Measurements from ENCODE around the gene SRSF4. TPM values are rescaled to one million over a fixed set of nuclear protein-coding genes. Genes with fewer than 3 reads are reported as not detected.

The SRSF4 gene
- total and polyA plus RNA-seq, 10 of the 15 experiments (the other 5 are each of a cell fraction or from before 2014, with no cell fraction given), result 17.2 to 107 (median 78.6) TPM

DNA sequence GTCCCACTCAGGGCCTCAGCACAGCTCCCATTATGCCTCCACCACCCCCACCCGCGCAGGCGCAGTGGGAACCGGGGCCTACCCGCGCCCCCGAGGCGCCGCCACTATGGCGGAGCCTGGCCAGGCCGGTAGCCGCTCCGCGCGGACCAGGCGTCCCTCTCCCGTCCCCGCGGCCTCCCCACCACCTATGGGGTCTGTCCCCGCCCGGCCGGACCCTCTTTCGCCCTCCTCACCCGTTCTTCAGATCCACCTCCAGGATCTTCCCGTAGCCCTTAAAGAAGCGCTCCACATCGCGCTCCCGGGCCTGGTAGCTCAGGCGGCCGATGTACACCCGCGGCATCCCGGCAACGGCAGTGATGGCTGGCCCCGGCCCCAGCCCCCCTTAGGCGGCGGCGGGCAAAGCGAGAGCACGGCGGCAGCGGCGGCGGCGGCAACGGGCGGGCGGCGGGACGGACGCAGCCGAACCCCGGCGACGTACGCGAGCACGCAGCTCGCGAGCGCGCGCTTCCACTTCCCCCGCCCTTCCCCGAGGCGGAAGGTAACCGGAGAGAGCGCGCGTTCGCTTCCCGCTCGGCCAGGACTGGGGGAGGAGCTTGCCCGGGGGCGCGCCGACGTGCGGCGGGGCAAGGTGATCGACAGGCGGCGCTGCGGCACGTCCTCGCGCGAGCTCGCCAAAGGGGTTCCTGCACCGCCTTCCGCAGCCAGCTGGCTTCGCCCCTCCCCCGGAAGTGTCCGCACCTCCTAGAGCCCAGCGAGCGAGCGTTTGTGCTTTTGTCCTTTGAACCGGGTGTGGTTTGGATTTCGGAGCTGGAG is at the start of gene SRSF4 (continued):
- TF ChIP-seq IRF3 (IDR thresholded peaks at IDR 0.05), result no peak
- TF ChIP-seq NFYA (IDR thresholded peaks at IDR 0.05; ENCODE audit: borderline replicate concordance, low read depth, low read length), result no peak
- peak; percentile 85 for TF ChIP-seq NRF1 (conservative IDR thresholded peaks at IDR 0.05; ENCODE audit: low read depth, low read length)
- TF ChIP-seq E2F4 (IDR thresholded peaks at IDR 0.05; ENCODE audit: low read depth, low read length), result peak; percentile 73
- 0 out of 2 replicates have a peak, but pooled peaks have one; percentile 7 for TF ChIP-seq HSF1 (IDR thresholded peaks at IDR 0.05; ENCODE audit: low read depth, low read length)
- TF ChIP-seq TARDBP (IDR thresholded peaks at IDR 0.05; ENCODE audit: borderline replicate concordance), result no peak; the same call in 1 of the 2 replicates
- no peak for TF ChIP-seq ATF3 (IDR thresholded peaks at IDR 0.05; ENCODE audit: borderline replicate concordance, extremely low read depth, low read depth, low read length)
- TF ChIP-seq, protein P1, sequence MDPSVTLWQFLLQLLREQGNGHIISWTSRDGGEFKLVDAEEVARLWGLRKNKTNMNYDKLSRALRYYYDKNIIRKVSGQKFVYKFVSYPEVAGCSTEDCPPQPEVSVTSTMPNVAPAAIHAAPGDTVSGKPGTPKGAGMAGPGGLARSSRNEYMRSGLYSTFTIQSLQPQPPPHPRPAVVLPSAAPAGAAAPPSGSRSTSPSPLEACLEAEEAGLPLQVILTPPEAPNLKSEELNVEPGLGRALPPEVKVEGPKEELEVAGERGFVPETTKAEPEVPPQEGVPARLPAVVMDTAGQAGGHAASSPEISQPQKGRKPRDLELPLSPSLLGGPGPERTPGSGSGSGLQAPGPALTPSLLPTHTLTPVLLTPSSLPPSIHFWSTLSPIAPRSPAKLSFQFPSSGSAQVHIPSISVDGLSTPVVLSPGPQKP (IDR thresholded peaks at IDR 0.05; ENCODE audit: low read depth, low read length), result peak; percentile 79
- TF ChIP-seq, protein P2, sequence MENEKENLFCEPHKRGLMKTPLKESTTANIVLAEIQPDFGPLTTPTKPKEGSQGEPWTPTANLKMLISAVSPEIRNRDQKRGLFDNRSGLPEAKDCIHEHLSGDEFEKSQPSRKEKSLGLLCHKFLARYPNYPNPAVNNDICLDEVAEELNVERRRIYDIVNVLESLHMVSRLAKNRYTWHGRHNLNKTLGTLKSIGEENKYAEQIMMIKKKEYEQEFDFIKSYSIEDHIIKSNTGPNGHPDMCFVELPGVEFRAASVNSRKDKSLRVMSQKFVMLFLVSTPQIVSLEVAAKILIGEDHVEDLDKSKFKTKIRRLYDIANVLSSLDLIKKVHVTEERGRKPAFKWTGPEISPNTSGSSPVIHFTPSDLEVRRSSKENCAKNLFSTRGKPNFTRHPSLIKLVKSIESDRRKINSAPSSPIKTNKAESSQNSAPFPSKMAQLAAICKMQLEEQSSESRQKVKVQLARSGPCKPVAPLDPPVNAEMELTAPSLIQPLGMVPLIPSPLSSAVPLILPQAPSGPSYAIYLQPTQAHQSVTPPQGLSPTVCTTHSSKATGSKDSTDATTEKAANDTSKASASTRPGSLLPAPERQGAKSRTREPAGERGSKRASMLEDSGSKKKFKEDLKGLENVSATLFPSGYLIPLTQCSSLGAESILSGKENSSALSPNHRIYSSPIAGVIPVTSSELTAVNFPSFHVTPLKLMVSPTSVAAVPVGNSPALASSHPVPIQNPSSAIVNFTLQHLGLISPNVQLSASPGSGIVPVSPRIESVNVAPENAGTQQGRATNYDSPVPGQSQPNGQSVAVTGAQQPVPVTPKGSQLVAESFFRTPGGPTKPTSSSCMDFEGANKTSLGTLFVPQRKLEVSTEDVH (IDR thresholded peaks at IDR 0.05; ENCODE audit: low read depth, partially characterized antibody), result no peak
- peak; percentile 81 for TF ChIP-seq GATAD2B (conservative IDR thresholded peaks at IDR 0.05; ENCODE audit: low read depth)
- TF ChIP-seq ZNF274 (IDR thresholded peaks at IDR 0.05; ENCODE audit: insufficient read depth, insufficient read length), result no peak
- TF ChIP-seq CREB1 (IDR thresholded peaks at IDR 0.05; ENCODE audit: low read depth), result peak; percentile 78; the same call in 1 of the 2 replicates
- TF ChIP-seq BRCA1 (IDR thresholded peaks at IDR 0.05; ENCODE audit: low read depth, low read length), result peak; percentile 57; the same call in 1 of the 2 replicates
- TF ChIP-seq SUPT20H (IDR thresholded peaks at IDR 0.05; ENCODE audit: borderline replicate concordance, control insufficient read depth, low read depth, low read length), result no peak
- no peak for TF ChIP-seq ZZZ3 (IDR thresholded peaks at IDR 0.05; ENCODE audit: control insufficient read depth, insufficient read length, low read depth)
- TF ChIP-seq, protein P3, sequence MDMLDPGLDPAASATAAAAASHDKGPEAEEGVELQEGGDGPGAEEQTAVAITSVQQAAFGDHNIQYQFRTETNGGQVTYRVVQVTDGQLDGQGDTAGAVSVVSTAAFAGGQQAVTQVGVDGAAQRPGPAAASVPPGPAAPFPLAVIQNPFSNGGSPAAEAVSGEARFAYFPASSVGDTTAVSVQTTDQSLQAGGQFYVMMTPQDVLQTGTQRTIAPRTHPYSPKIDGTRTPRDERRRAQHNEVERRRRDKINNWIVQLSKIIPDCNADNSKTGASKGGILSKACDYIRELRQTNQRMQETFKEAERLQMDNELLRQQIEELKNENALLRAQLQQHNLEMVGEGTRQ (IDR thresholded peaks at IDR 0.05; ENCODE audit: borderline replicate concordance, low read depth, low read length), result no peak
- TF ChIP-seq GABPA (IDR thresholded peaks at IDR 0.05; ENCODE audit: low read depth), result peak; percentile 86

Measured in GM12878 (cell line).